ENCODE data around the gene NLRC5.

- TF ChIP-seq EP300 (IDR thresholded peaks at IDR 0.05) (no peak), CTCF (IDR thresholded peaks at IDR 0.05) (no peak)
These were observed 41.8 kb downstream of the NLRC5 start for GRCh38 chr16:57031156-57031555.
